Mucosa of rectum (tissue), 2 donors: ENCODE results near the gene DNAJB5.
A peak's percentile ranks its signal among the peaks of the same experiment; 100 is the strongest.
"Not testable (repeated sequence)": the region's sequence is repeated elsewhere in the genome, so short reads cannot be mapped to it uniquely, and the experiment has no call there.

Experiments
- H3K27ac ChIP-seq, 2 donors: one replicate each; pipeline ENCODE4 v1.7.0; 2013; ENCODE audit warnings: inconsistent platforms in 2 of 2, low read depth in 2 of 2, low read length in 2 of 2
- H3K27me3 ChIP-seq, 2 donors: one replicate each; pipeline ENCODE4 v1.7.0; 2013; ENCODE audit warnings: low read length in 2 of 2; ENCODE audit not compliant: control insufficient read depth in 2 of 2, insufficient read depth in 2 of 2
- H3K36me3 ChIP-seq, 2 donors: one replicate each; pipeline ENCODE4 v1.7.0; 2013; ENCODE audit warnings: low read length in 2 of 2; ENCODE audit not compliant: control insufficient read depth in 2 of 2, insufficient read depth in 2 of 2
- H3K4me1 ChIP-seq, 2 donors: one replicate each; pipeline ENCODE4 v1.7.0; 2013; ENCODE audit warnings: low read length in 2 of 2, mild to moderate bottlenecking in 1 of 2; ENCODE audit not compliant: control insufficient read depth in 2 of 2, insufficient read depth in 2 of 2
- H3K4me3 ChIP-seq, 2 donors: one replicate each; pipeline ENCODE4 v1.7.0; 2013; ENCODE audit warnings: low read length in 2 of 2
- H3K9ac ChIP-seq, 2 donors: one replicate each; pipeline ENCODE4 v1.7.0; 2013; ENCODE audit warnings: low read length in 2 of 2, low read depth in 1 of 2, mild to moderate bottlenecking in 1 of 2
- H3K9me3 ChIP-seq, 2 donors: one replicate each; pipeline ENCODE4 v1.7.0; 2013; ENCODE audit warnings: low read length in 2 of 2; ENCODE audit not compliant: control insufficient read depth in 2 of 2
- donor health status: healthy.
- donor health status: Normal muscosa, but diverticular disease.

The DNAJB5 gene

DNA sequence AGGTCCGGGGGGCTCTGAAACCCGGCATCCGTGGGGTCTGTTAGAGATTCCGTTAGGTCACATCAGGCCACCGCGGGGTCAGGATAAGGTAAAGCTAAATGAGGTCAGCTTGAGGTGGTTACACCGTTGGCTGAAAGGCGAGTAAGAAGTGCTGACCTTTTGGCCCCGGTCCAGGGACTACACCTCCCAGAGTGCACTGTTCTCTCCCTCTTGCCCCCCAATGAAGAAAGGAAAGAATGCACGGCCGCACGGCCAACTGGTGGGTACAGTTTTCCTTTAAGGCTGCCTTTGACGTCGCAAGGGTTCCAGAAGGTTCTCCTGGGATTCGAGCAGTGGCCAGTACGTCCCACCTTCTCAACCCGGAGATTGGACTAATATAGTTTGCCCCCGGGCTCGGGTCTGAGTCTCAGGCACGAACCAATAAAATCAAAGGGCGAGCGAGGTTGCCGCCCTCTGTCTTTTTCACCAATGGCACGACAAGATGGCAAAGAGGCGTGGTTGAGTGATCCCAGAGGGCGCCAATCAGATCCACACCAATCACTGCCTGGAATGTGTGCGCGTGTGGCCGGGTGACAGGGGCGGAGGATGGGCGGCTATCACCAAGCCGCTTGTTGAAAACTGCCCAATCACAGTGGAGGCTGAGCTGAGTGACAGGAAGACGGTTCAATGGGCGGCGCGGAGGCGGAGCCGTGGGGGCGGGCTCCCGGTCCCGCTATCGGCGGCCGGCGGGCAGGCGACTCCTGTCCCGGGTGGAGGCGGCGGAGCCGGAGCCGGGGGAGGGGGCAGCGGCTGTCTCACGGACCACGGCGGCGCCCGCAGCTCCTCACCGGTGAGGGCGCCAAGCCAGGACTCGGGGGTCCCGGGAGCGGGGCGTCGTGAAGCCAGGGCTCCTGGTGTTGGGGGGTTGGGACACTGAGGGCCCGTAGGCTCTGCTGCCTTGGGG is at the start of gene DNAJB5:
TSS of gene DNAJB5 (plus strand) at position 743 of the 943 bp plus-strand sequence. CDS start 886 bp downstream, outside the sequence.
- Histone ChIP-seq H3K27me3 (no peaks in the 10 kb centered on the region), H3K4me3 (peak within 1 kb of the TSS; percentile 82 to 84), H3K4me1 (peaks cover 14 to 16% of the 10 kb centered on the region in 2 donors), H3K27ac (peak within 1 kb of the TSS; percentile 72 to 83), H3K36me3 (no peaks in the 10 kb centered on the region), H3K9me3 (no peaks in the 10 kb centered on the region), H3K9ac (peak within 1 kb of the TSS; percentile 60 to 73)

DNA sequence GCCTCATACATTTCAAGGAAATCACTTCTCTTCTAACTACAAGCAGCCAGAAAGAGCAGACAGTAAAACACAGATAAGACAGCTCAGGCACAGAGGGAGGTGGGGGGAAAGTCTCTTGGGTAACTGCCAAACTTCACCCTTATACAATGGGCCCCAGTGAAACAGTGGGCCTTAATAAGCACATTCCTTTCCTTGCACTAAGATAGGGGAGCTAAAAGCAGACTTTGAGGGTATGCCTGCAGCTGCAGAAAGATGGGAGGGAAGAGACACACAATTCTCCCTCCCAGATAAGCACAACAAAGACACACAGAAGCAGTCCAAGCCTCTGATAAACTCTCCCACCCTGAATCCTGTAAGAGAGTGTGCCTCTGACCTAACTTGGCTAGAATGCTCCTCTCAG is 49.6 kb upstream of the DNAJB5 start:
- not testable (repeated sequence) for H3K4me3 ChIP-seq, H3K9ac ChIP-seq, H3K27me3 ChIP-seq, H3K4me1 ChIP-seq, H3K36me3 ChIP-seq, H3K9me3 ChIP-seq, H3K27ac ChIP-seq

DNA sequence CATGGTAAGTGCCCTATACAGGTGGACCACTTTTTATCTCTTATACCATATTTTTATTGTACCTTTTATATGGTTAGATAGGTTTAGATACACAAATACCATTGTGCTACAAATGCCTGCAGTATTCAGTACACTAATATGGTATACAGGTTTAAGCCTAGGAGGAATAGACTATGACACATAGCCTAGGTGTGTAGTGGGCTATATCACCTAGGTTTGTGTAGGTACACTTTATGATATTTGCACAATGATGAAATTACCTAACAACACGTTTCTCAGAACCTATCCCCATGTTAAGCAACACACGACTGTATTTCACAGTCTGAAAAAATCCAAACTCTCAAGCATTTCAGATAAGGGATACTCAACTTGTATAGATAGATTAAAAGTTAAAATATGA is 41.1 kb upstream of the DNAJB5 start:
- Histone ChIP-seq H3K36me3 (no peaks in the 10 kb centered on the region), H3K4me3 (no peak overlapping the region), H3K27me3 (peaks cover 0 to 8% of the 10 kb centered on the region in 2 donors), H3K9me3 (no peaks in the 10 kb centered on the region), H3K9ac (no peak overlapping the region), H3K4me1 (no peaks in the 10 kb centered on the region), H3K27ac (no peak overlapping the region)

DNA sequence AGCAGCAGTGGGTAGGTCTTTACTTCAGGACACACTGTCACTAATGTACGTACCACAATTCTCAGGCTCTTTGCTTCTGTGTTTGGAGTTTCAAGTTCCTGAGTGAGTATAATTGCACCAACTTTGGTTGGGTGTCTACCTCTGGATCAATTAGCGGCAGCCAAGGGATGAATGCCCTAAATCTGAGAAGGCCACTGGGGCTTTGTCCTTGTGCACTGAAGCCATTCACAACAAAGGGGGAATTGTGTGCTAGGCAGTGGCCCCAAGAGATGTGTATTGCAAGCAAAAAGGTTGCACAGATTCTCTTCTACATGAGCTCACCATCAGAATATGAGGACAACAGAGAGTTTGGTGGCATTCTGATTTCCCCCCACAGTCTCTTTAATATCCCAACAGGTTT is 35.3 kb upstream of the DNAJB5 start:
- Histone ChIP-seq H3K36me3 (no peaks in the 10 kb centered on the region), H3K4me3 (no peak overlapping the region), H3K27me3 (peaks cover 18 to 35% of the 10 kb centered on the region in 2 donors), H3K9me3 (no peaks in the 10 kb centered on the region), H3K9ac (no peak overlapping the region), H3K4me1 (no peaks in the 10 kb centered on the region), H3K27ac (no peak overlapping the region)

DNA sequence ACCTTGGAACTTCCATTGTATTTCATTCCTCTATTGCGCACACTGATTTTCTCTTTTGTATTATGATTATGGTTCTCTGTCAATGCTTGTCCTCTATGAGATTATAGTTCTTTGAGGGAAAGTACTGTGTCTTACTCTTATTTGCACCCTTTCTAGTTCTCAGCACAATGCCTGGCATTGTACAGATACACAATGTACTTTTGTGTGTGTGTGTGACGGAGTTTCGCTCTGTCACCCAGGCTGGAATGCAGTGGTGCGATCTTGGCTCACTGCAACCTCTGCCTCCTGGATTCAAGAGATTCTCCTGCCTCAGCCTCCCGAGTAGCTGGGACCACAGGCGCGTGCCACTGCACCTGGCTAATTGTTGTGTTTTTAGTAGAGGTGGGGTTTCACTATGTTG is 33.5 kb upstream of the DNAJB5 start:
- H3K4me1 ChIP-seq, H3K27ac ChIP-seq, H3K9me3 ChIP-seq, H3K4me3 ChIP-seq, H3K36me3 ChIP-seq, H3K9ac ChIP-seq: not testable (repeated sequence)
- H3K27me3 ChIP-seq: peaks cover 26 to 39% of the 10 kb centered on the region in 2 donors

DNA sequence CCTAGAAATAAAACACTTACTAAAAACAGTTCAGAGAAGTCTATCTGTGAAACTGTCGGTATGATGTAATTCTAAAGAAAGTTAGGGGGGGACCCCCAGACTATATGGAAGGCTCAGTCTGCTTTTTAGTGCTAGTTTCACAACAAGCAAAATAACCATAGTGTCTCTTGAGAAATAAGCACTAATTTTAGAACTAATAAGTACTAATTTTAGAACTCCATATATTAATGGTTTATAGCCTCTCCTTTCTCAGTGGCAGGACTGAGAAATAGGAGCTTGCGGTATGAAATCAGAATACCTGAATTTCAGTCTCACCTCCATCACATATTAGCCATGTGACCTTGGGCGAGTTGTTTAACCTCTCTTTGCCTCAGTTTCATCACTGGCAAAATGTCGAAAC is 32.9 kb upstream of the DNAJB5 start:
- Histone ChIP-seq H3K27me3 (peaks cover 26 to 39% of the 10 kb centered on the region in 2 donors), H3K4me1 (no peaks in the 10 kb centered on the region), H3K4me3 (no peak overlapping the region), H3K9ac (no peak overlapping the region), H3K27ac (no peak overlapping the region), H3K36me3 (no peaks in the 10 kb centered on the region), H3K9me3 (no peaks in the 10 kb centered on the region)

DNA sequence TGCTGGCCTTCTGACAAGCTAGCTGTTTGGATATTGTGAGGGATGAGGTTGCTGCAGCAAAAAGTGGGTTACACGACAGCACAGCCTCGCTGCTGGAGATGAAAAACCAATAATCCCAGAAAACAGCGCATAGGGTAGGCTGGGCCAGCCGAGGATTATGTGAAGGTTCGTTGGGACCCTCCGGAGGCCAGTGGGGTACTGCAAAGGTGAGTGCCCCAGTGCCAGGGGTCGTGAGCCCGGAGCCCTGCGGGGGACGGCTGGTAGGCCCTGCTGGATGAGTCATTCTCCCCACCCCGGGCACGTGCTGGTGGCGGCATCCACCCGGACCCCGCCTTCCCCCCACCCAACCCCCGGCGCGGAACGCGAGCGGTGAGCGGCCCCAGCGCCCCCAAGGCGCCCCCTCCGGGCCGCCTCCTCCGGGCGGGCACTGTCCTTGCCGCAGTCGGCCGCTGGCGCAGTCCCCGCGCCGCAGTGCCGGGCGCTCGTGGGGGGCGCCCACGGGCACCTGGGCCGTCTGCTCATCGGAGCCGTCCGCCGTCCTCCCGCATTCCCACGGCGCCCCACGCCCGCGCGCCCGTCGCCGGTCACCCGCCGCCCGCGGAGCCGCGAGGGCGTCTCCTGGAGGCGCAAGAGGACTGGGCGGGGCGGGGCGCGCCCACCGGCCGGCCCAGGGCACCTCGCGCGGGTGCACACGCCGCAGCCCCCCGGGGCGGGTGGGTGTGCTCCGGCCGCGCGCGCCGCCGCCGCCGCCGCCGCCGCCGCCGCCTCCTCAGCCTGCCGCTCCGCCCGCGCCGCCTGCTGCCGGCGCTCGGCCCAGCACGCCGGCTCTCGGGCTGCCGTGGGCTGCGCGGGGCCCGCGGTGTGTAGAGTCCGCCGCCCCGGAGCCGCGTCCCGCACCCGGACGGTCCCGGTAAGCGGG is 31.8 kb upstream of the DNAJB5 start, which contains the start of gene PHF24:
TSS of gene PHF24 (plus strand) at position 794 of the 919 bp plus-strand sequence. CDS start 13,014 bp downstream, outside the sequence.
- H3K4me3 ChIP-seq: no peak within 1 kb of the TSS
- peaks cover 26 to 36% of the 10 kb centered on the region in 2 donors for H3K27me3 ChIP-seq
- H3K27ac ChIP-seq: no peak within 1 kb of the TSS
- no peaks in the 10 kb centered on the region for H3K4me1 ChIP-seq
- H3K9ac ChIP-seq: no peak within 1 kb of the TSS
- H3K9me3 ChIP-seq: no peaks in the 10 kb centered on the region
- H3K36me3 ChIP-seq: no peaks in the 10 kb centered on the region

DNA sequence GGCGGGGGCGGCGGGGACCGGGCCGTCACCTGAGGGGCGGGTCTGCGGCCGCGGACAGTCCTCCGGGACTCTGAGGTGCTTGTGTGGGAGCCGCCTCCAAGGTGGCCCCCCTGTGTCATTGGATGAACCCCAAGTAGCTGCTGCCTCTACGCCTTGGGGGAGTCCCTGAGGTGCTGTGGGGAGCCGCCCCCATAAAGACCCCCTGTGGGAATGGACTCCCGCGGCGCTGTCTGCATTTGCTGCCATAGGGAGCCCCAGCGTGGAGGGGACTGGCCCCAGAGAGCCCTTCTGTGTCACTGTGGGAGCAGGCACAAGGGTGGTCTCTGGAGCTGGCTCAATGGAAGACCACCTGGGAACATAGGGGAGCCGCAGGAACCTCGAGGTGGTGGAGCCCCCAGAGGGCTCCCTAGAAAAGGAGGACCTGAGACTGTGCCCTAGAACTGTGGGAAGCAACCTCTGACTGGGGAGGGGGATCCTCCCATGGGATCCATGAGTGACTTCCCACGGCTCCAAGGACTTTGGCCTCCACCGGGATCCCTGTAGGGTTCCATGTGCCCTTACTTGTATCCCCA is 31.0 kb upstream of the DNAJB5 start:
- H3K9me3 ChIP-seq: no peaks in the 10 kb centered on the region
- no peak overlapping the region for H3K27ac ChIP-seq
- H3K9ac ChIP-seq: no peak overlapping the region
- no peaks in the 10 kb centered on the region for H3K4me1 ChIP-seq
- H3K36me3 ChIP-seq: no peaks in the 10 kb centered on the region
- peaks cover 26 to 36% of the 10 kb centered on the region in 2 donors for H3K27me3 ChIP-seq
- no peak overlapping the region for H3K4me3 ChIP-seq

DNA sequence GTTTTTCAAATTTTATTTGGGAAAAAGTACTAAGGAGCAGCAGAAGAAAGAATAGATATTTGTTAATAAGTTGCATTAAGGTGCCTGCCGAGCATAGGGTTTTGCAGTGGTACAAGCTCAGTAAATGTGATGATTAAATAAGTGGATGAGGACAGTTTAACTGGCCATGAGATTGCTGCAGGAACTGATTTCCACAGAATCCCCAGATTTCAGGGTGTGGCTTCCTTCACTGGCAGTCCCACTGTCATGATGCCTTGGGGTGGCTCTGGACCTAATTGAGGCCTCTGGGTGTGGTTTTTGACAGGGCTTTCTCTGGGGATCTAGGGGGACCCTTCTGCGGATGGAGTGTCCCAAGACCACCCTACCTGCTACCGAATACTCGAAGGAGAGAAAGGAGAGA is 30.1 kb upstream of the DNAJB5 start:
- Histone ChIP-seq H3K27ac (no peak overlapping the region), H3K9ac (no peak overlapping the region), H3K27me3 (peaks cover 21 to 32% of the 10 kb centered on the region in 2 donors), H3K4me3 (no peak overlapping the region), H3K9me3 (no peaks in the 10 kb centered on the region), H3K4me1 (no peaks in the 10 kb centered on the region), H3K36me3 (no peaks in the 10 kb centered on the region)
